HG02943 (cell line): ENCODE measurements around the gene MYO9B.

ENCODE experiments used
- ATAC-seq: cut with Tn5 transposase; IDR thresholded peaks from one replicate; pipeline ENCODE4 v1.9.1; 2021; ENCODE audit warnings: mild to moderate bottlenecking, low read depth, moderate library complexity; ENCODE audit not compliant: unreplicated experiment

The MYO9B gene

DNA sequence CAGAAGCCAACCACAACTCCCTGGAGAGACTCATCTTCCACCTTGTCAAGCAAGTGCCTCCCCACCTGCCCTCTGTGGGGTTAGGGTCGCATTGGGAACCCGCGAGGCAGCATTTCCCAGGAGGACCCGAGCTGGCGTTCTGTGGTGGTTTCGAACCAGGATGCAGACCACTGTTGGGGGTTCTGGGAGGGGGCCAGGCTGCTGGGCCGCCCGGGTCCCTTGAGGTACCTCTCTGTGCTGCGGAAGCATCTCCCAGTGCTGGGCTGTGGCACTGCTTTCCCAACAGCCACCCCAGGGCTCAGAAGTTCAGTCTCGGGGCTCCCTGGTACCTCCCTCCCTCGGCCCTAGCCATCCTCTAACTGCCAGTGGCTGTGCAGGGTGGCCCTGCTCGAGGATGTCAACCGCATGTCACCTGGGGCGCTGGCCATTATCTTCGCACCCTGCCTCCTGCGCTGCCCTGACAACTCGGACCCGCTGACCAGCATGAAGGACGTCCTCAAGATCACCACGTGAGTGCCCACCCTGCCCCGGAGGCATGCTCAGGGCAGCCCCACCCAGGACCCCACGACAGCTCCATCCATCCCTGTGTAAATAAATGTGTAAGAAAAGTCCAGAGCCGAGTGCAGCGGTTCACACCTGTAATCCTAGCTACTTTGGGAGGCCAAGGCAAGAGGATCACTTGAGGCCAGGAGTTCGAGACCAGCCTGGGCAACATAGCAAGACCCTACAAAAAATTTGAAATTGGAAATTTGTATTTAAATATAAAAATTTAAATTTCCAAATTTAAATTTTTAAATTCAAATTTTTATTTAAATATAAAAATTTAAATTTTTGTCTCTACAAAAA, 131.4 kb downstream of the MYO9B start:
- no peak for ATAC-seq

DNA sequence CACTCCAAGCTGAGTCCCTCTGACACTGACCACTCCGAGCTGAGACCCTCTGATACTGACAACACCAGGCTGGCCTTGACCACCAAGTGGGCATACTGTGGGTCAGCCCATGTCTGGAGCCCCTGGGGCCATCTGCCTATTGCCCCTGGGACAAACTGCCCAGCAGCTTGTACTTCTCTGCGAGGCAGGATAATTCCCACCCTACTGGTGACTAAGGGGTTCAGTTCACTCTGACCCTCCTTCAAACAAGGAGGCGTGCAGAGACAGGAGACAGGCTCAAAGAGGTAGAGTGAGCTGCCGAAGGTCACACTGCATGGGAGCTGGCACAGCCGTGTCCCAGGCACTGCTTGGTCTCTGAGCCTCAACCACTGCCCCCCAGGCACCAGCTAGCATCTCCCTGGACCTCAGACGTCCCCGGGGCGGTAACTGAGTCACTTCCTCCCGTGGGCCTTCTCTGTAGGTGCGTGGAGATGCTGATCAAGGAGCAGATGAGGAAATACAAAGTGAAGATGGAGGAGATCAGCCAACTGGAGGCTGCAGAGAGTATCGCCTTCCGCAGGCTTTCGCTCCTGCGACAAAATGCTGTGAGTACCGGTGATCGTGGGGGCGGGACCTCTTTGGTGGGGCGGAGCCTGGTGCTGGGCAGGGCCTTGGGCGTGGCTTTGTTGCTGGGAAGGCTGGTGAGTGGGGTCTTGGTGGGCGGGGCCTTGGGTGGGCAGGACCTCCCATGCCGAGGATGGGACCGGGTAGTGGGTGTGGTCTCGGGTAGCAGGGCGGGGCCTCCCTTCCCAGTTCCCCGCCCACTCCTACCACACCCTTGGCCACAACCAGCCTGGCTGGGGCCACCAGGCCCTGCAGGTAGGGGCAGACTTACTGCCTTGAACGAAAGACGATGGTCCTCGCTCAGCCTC, 133.8 kb downstream of the MYO9B start:
- ATAC-seq = no peak

DNA sequence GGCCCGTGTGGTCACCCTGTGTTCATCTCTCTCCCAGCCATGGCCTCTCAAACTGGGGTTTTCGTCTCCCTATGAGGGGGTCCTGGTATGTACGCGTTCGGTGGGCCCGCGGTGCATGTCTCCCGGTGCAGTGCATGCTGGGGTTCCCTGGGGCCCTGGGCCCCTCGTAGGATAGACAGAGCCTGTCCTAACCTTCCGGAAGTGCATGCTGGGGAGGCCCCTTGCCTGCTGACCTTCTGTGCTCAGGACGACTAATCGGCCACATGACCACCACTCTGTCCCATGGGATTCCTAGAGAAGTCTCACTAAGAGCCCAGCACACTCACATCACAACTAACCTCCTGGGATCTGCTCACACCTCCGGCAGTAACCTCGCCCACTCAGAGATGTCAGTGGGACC, 134.7 kb downstream of the MYO9B start:
- no peak for ATAC-seq

DNA sequence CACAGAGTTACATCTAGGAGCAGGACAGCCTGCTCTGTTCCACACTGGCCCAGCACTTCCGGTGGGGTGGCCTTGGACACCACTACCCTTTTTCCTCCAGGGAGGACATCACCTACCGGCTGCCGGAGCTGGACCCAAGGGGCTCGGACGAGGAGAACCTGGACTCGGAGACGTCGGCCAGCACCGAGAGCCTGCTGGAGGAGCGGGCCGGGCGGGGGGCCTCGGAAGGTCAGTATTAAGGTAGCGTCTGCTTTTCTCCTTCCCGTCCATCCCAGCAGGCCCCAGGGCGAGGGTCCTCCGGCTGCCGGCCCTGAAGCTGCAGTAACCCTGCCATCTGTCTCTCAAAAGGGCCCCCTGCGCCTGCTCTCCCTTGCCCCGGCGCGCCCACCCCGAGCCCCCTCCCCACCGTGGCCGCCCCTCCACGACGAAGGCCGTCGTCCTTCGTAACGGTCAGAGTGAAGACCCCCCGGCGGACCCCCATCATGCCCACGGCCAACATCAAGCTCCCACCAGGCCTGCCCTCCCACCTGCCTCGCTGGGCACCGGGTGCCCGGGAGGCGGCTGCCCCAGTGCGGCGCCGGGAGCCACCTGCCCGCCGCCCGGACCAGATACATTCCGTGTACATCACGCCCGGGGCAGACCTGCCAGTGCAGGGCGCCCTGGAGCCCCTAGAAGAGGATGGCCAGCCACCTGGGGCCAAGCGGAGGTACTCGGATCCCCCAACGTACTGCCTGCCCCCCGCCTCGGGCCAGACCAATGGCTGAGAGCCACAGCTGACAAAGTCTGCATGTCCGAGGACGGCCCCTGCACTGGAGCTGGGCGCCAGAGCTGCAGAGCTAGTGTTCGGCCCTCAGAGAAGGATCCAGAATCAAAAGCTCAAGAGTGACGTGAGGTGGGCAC, 136.2 kb downstream of the MYO9B start:
- no peak for ATAC-seq

DNA sequence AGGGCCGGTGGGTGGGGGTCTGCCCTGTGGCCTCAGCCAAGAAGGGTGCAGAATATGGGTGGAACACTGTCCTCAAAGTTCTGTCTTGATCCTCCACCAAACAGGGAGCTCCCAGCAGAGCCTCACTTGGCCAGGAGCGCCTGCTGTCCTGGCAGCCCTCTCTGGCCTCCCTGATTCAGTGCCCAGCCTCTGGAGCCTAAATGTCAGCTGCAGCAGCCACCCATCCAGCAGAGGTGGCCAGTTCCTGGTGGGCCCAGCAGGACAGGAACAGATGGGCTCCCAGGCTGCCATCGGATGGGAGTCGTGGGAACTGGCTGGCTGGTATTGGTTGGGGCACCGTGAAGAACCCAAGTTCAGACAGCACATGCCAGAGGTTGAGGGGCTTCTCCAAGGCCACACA, 137.8 kb downstream of the MYO9B start:
- ATAC-seq = no peak

DNA sequence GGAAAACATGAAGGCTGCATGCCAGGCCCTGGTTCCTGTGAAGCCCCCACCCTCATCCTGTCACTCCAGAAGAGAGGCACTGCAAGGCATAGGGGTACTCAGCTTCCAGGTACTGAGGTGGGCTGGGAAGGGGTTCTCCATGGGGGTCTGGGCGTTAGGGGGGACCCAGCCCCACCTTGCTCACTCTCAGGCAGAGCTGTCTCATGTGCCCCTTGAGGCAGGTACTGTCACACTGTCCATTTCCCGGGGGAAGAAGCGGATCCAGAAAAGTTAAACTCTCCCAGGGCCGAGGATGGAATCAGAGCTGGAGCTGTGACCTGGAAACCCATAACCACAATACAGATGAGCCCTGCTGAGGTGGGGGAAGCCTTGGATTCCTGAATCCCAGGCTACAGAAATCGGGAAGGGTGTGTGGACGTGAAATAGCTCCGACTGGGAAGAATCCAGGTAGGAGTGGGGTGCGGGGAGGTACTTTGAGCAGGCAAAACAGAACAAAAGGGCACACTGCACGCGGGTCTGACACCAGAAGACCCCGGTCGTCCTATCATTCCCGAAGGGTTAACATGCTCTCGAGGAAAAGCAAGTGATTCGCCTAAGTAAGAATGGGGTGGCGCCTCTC, 139.0 kb downstream of the MYO9B start:
- no peak for ATAC-seq

DNA sequence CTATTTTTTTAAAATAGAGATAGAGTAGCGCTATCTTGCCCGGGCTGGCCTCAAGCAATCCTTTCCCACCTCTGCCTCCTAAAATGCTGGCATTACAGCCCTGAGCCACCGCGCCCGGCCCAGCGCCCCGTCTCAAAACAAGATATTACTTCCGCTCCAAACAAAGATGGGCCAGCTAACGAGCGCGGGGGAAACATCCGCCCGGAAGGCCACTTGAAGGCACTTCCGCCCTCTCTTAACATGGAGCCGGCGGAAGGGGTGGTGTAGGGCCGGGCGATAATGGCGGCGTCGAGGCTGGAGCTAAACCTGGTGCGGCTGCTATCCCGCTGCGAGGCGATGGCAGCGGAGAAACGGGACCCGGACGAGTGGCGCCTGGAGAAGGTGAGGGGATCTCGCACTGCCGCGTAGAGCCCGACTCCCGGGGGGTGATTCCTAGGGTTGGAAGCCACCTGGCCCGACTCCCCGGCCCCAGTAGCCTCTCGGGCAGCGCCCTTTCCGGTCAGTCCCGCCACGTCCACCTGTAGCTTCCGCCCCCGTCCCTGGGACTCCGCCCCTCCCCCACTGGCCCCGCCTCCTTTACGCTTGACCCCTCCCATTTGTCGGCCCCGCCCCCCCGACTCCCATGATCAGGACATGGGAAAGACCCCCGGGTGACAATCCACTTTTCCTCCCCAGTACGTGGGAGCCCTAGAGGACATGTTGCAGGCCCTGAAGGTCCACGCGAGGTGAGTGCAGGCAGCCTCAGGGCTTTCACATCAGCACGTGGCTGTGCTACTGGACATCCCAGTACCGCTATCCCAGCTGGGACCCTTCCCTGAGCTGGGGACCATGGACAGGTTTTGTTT, 139.8 kb downstream of the MYO9B start, which contains the start of gene USE1:
TSS of gene USE1 (plus strand) at position 231 of the 845 bp plus-strand sequence. CDS start at position 280, 49 bp downstream.
- ATAC-seq = peak; percentile 69

DNA sequence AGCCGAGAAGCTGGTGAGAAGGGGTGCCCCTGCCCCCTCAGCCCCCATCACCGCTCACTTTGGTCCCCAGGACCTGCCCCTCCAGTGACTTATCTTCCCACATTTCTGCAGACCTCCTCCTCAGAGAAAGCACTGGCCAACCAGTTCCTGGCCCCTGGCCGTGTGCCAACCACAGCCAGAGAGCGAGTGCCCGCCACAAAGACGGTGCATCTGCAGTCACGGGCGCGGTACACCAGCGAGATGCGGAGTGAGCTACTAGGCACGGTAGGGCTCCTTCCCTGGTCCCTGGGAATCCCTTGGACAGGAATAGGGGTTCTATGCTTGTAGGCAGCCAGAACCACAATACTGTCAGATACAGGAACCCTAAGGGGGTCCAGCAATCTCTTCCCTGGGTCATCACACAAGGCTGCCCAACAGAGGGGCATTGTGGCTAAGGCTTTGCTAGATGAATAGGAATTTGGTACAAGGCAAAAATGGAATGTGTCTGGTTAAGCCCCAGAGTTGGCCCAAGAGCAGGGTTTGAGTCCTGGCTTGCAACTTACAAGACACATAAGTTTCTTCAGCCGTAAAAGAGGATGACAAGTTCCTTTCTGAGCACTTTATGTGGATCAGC, 140.6 kb downstream of the MYO9B start:
- no peak for ATAC-seq

DNA sequence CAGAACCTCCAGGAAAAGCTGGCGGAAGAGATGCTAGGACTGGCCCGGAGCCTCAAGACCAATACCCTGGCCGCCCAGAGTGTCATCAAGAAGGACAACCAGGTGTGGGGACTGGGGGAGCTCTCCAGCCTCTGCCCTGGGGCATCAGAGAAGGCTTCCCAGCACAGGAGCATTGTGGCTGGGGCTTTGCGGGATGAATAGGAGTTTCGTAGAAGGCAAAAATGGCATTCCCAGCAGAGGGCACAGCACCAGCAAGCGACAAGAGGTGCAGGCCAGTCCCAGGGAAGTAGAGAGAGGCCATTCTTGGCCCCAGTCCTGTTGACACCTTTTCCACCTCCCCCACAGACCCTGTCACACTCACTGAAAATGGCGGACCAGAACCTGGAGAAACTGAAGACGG, 143.7 kb downstream of the MYO9B start:
- no peak for ATAC-seq

DNA sequence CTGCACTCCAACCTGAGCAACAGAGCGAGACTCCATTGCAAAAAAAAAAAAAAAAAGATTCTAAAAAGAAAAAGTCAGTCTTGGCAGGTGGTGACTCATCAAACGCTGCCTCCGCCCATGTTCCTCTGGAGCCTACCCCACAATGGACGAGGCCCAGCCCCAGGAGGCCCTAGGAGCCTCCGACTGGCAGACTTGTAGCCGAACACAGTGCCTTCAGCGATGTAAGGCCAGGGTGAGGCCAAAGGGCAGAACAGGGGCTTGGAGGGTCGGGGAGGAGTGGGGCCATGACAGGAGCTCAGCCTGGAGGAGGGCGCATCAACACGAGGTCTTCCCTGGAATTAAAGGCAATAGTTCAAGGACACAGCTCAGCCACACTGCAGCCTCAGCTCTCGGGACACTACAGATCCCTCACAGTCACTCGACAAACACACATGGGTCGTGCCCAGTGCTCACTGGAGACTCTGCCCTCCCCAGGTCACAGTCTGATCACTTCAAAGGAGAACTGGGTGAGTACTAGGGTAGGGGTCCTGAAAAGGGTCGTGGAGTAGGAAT, 144.7 kb downstream of the MYO9B start:
- ATAC-seq = no peak

DNA sequence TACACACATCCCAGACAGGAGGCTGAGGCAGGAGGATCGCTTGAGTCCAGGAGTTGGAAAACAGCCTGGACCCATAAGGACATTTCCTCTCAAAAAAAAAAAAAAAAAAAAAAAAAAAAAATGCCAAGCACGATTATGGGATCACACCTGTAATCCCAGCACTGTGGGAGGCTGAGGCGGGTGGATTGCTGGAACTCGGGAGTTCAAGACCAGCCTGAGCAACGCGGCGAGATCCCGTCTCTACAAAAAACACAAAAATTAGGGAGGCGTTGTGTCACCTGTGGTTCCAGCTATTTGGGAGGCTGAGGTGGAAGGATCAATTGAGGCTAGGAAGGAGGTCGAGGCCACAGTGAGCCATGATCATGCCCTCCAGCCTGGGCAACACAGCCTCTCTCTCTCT, 149.5 kb downstream of the MYO9B start:
- no peak for ATAC-seq

DNA sequence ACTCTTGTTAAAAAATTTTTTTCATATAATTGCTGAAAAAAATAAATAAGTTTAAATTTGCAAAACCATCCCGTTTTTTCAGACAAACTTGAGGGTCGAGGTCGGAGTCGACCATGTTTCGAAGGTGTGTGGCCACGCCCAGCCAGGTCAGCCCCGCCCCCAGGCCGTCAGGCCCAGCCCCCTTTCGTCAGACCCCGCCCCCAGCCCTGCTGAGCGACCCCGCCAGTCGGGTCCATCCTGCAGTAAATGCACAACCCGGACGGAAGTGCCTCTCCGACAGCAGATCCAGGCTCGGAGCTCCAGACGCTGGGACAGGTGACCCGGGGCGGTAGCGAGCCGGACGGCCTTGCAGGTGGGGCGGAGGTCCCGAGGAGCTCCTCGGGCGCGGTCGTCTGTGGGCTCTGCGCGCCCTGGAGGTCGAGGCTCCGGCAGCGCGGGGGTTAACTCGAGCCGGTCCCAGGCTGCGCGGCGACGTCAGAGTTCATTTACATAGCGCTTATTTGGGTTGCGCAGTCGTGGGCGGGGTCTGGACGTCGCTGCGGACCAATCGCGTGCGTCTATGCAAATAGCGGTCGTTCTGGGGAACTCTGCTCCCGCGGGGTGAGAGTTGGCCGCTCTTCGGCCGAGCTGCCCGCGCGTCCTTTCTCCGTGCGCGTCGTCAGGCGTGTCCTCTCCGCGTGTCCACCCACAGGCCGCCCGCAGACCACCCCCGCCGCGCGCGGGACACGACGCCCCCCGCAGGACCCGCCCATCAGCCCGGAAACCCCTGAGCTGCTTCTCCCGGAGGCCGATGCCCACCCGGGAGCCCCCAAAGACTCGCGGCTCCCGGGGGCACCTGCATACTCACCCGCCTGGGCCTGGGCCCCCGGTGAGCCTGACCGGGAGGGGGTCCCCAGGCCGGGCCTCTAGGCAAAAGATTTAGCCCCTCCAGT, 150.7 kb downstream of the MYO9B start, which contains the start of gene OCEL1:
TSS of gene OCEL1 (plus strand) at position 225 of the 932 bp plus-strand sequence. CDS start at position 247, 22 bp downstream.
- ATAC-seq = peak; percentile 91

DNA sequence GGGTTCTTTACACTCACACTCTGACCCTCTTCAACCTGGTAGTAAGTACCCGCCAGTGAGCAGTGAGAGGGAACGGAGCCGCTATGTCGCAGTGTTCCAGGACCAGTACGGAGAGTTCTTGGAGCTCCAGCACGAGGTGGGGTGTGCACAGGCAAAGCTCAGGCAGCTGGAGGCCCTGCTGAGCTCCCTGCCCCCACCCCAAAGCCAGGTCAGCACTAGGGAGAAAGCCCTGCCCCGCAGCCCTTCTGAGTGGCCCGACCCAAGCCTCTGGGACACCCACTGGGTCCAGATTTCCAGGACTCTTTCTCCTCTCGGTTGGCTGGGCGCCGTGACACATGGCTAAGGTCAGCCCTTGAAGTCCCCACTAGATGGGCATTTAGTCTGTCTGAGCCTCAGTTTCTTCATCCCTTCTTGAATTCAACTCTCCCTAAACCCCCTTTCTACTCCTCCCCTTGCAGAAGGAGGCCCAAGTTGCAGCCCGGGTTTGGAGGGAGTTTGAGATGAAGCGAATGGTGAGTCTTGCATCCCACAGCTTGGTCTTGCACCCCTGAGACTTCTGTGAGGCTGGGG, 152.3 kb downstream of the MYO9B start:
- ATAC-seq = no peak

DNA sequence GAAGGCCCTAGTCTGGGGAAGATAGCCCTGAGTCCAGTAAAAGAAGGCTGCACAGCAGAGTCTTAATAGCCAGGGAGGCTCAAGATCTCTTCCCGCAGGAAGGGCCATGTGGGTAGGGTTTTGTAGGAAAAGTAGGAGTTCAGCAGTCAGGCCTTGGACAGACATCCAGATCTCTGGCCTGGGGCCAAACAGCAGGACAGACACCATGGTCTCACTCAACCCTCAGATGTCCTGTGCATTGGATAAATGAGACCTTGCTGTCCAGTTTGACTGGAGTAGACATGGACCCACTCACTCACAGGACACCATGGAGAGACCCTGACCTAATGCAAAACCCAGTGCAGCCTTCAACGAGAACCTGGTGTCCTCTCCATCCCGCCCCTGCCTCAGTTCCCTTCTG, 154.3 kb downstream of the MYO9B start:
- no peak for ATAC-seq

DNA sequence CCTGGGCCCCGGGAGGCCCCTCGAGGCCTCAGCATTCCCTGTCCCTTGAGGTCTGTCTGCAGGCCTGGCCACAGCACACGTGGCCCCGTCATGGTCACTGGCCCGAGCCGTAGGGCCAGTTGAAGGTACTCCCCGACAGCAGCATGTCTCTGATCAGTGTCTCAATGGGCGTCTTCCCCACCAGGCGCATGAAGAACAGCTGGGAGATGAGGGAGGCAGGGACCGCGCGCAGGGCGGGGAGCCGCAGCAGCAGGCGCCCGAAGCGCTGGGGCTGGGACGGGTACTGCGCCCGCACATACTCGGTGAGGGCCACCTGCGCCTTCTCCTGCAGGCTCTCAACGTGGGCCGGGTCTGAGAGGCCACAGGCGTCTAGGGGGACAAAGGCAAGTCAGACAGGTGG, 156.7 kb downstream of the MYO9B start:
- ATAC-seq = no peak

DNA sequence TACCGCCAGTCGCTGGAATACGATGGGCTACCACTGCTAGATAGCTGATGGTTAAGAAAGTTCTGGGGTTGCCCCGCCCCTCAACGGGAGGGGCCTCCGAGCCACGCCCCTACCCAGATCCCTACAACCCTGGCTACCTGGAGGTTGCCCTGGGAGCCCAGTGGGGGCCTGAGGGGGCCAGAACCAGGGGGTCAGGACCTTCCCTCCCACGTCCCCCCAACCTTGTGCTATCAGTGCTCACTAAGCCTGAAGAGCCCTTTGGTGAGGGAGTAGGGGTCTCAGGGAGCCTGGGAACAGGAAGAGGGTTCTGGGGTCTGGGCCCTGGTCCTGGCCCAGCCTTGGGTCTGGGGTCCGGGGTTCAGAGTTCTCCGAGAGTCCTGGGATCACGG, 159.3 kb downstream of the MYO9B start:
- no peak for ATAC-seq
